Measurements from ENCODE around the gene TIMM44.
"Not testable (repeated sequence)": the region's sequence is repeated elsewhere in the genome, so short reads cannot be mapped to it uniquely, and the experiment has no call there.

TIMM44 gene

GRCh38 chr19:7977021-7977722 lies 33.7 kb upstream of the TIMM44 start:
- DNase-seq (ENCODE audit: low read depth in 2 of 2), result no peak

GRCh38 chr19:7976461-7976860 lies 33.0 kb upstream of the TIMM44 start:
- DNase-seq (ENCODE audit: low read depth in 2 of 2), result no peak

GRCh38 chr19:7975037-7975436 lies 31.6 kb upstream of the TIMM44 start:
- no peak for DNase-seq (ENCODE audit: low read depth in 2 of 2)

- no peak for DNase-seq (ENCODE audit: low read depth in 2 of 2)
Measured at GRCh38 chr19:7973883-7974282, 30.4 kb upstream of the TIMM44 start.

- no peak for DNase-seq (ENCODE audit: low read depth in 2 of 2)
Measured at GRCh38 chr19:7971553-7972520, 28.4 kb upstream of the TIMM44 start.

GRCh38 chr19:7970716-7971448 lies 27.4 kb upstream of the TIMM44 start:
- peak in 1 of 2 experiments; percentile 7 for DNase-seq (ENCODE audit: low read depth in 2 of 2)

- DNase-seq (ENCODE audit: low read depth in 2 of 2), result no peak
Measured at GRCh38 chr19:7969555-7969939, 26.1 kb upstream of the TIMM44 start.

GRCh38 chr19:7968796-7969554 lies 25.5 kb upstream of the TIMM44 start:
- DNase-seq (ENCODE audit: low read depth in 2 of 2), result no peak

- DNase-seq (ENCODE audit: low read depth in 2 of 2), result no peak
Measured at GRCh38 chr19:7968008-7968795, 24.7 kb upstream of the TIMM44 start.

GRCh38 chr19:7965921-7966665 lies 22.6 kb upstream of the TIMM44 start:
- no peak for DNase-seq (ENCODE audit: low read depth in 2 of 2)

GRCh38 chr19:7965259-7965841 lies 21.9 kb upstream of the TIMM44 start:
- no peak for DNase-seq (ENCODE audit: low read depth in 2 of 2)

- no peak for DNase-seq (ENCODE audit: low read depth in 2 of 2)
Measured at GRCh38 chr19:7963566-7963965, 20.1 kb upstream of the TIMM44 start.

- DNase-seq (ENCODE audit: low read depth in 2 of 2), result no peak
Measured at GRCh38 chr19:7962644-7963268, 19.3 kb upstream of the TIMM44 start.

- DNase-seq (ENCODE audit: low read depth in 2 of 2), result no peak
Measured at GRCh38 chr19:7961920-7962626, 18.6 kb upstream of the TIMM44 start.

GRCh38 chr19:7961082-7961481 lies 17.6 kb upstream of the TIMM44 start:
- not testable (repeated sequence) for DNase-seq (ENCODE audit: low read depth in 2 of 2)

- no peak for DNase-seq (ENCODE audit: low read depth in 2 of 2)
Measured at GRCh38 chr19:7959211-7959610, 15.7 kb upstream of the TIMM44 start.

- DNase-seq (ENCODE audit: low read depth in 2 of 2), result no peak
Measured at GRCh38 chr19:7955696-7956095, 12.2 kb upstream of the TIMM44 start.

- DNase-seq (ENCODE audit: low read depth in 2 of 2), result no peak
Measured at GRCh38 chr19:7953576-7953975, 10.1 kb upstream of the TIMM44 start.

Data from fibroblast of skin of left quadriceps (primary cell).